HG02938 (cell line): ENCODE results near the gene NUDCD3.

Experiments used
- ATAC-seq: cut with Tn5 transposase; IDR thresholded peaks from one replicate; pipeline ENCODE4 v1.9.1; 2021; ENCODE audit warnings: mild to moderate bottlenecking, moderate library complexity; ENCODE audit not compliant: unreplicated experiment

The NUDCD3 gene

GRCh38 chr7:44482502-44483485 lies 7.7 kb downstream of the NUDCD3 start:
- no peak for ATAC-seq

GRCh38 chr7:44477938-44478337 lies 12.5 kb downstream of the NUDCD3 start:
- no peak for ATAC-seq

GRCh38 chr7:44477063-44477830 lies 13.2 kb downstream of the NUDCD3 start:
- ATAC-seq, result peak; percentile 73

GRCh38 chr7:44476313-44476712 lies 14.1 kb downstream of the NUDCD3 start:
- no peak for ATAC-seq

- no peak for ATAC-seq
Measured at GRCh38 chr7:44473295-44473694, 17.2 kb downstream of the NUDCD3 start.

GRCh38 chr7:44472843-44473242 lies 17.6 kb downstream of the NUDCD3 start:
- no peak for ATAC-seq

GRCh38 chr7:44471850-44472249 lies 18.6 kb downstream of the NUDCD3 start:
- no peak for ATAC-seq

- no peak for ATAC-seq
Measured at GRCh38 chr7:44471436-44471835, 19.0 kb downstream of the NUDCD3 start.

GRCh38 chr7:44470628-44471245 lies 19.7 kb downstream of the NUDCD3 start:
- ATAC-seq, result no peak

GRCh38 chr7:44470135-44470479 lies 20.4 kb downstream of the NUDCD3 start:
- no peak for ATAC-seq

- ATAC-seq, result no peak
Measured at GRCh38 chr7:44469461-44470134, 20.9 kb downstream of the NUDCD3 start.

- no peak for ATAC-seq
Measured at GRCh38 chr7:44467217-44467548, 23.3 kb downstream of the NUDCD3 start.

- no peak for ATAC-seq
Measured at GRCh38 chr7:44466300-44467216, 23.9 kb downstream of the NUDCD3 start.

- no peak for ATAC-seq
Measured at GRCh38 chr7:44465490-44465889, 25.0 kb downstream of the NUDCD3 start.

- ATAC-seq, result no peak
Measured at GRCh38 chr7:44463169-44463808, 27.2 kb downstream of the NUDCD3 start.

- peak; percentile 44 for ATAC-seq
Measured at GRCh38 chr7:44461387-44461786, 29.1 kb downstream of the NUDCD3 start.

GRCh38 chr7:44460325-44460724 lies 30.1 kb downstream of the NUDCD3 start:
- ATAC-seq, result peak; percentile 93

- no peak for ATAC-seq
Measured at GRCh38 chr7:44455155-44455554, 35.3 kb downstream of the NUDCD3 start.

GRCh38 chr7:44454348-44454747 lies 36.1 kb downstream of the NUDCD3 start:
- no peak for ATAC-seq

- ATAC-seq, result no peak
Measured at GRCh38 chr7:44451123-44451522, 39.3 kb downstream of the NUDCD3 start.
